Mammary epithelial cell (primary cell): ENCODE results near the gene MED16.

Source experiments
- CTCF ChIP-seq, 2 donors: IDR thresholded peaks in 1 of 2; conservative IDR thresholded peaks in 1 of 2; 2 replicates each; pipeline ENCODE4 v1.5.1; 2011 to 2012; ENCODE audit warnings: inconsistent platforms in 2 of 2, low read length in 2 of 2, mild to moderate bottlenecking in 2 of 2, control low read depth in 1 of 2, low read depth in 1 of 2; ENCODE audit not compliant: insufficient read depth in 1 of 2; ENCODE audit errors: extremely low read depth in 1 of 2
- EZH2 ChIP-seq: IDR thresholded peaks from 2 replicates; pipeline ENCODE4 v1.6.1; 2012; ENCODE audit warnings: low read length, inconsistent platforms, borderline replicate concordance

- TF ChIP-seq CTCF (conservative IDR thresholded peaks at IDR 0.05 in 1 of 2, IDR thresholded peaks at IDR 0.05 in 1 of 2; ENCODE audit: extremely low read depth in 1 of 2, insufficient read depth in 1 of 2, low read depth in 1 of 2, low read length in 2 of 2) = no peak
- no peak for TF ChIP-seq EZH2
Measured at GRCh38 chr19:907183-907853, 14.3 kb upstream of the MED16 start.
